HL-60 (cell line): Measurements from ENCODE around the gene CEP162.
"Not testable (repeated sequence)": the region's sequence is repeated elsewhere in the genome, so short reads cannot be mapped to it uniquely, and the experiment has no call there.

ENCODE experiments used
- DNase-seq, 2 experiments: peaks; one replicate each; pipeline ENCODE4 v3.0.0-alpha.2; 2010 to 2020; ENCODE audit warnings: low read depth in 1 of 2, low spot score in 1 of 2
- H3K27ac ChIP-seq: fragments of 250-450 bp; sonication (Bioruptor Pico); replicated peaks from 2 replicates; pipeline ENCODE4 v1.5.1; 2020; ENCODE audit warnings: mild to moderate bottlenecking, moderate library complexity
- H3K27me3 ChIP-seq: fragments of 250-450 bp; sonication (Bioruptor Pico); 2 replicates; pipeline ENCODE4 v1.5.1; 2021; ENCODE audit warnings: mild to moderate bottlenecking, moderate library complexity; ENCODE audit not compliant: insufficient read depth, poor library complexity, severe bottlenecking
- H3K4me3 ChIP-seq: replicated peaks from 2 replicates; pipeline ENCODE4 v1.5.1; 2011; ENCODE audit warnings: mild to moderate bottlenecking, control low read depth, low read length; ENCODE audit not compliant: insufficient read depth
- CTCF ChIP-seq: IDR thresholded peaks from one replicate; pipeline ENCODE4 v1.5.1; 2011; ENCODE audit warnings: low read length, control low read depth, inconsistent platforms; ENCODE audit not compliant: insufficient read depth
- GABPA ChIP-seq: IDR thresholded peaks from 2 replicates; pipeline ENCODE4 v1.6.1; 2012; ENCODE audit warnings: low read depth
- POLR2AphosphoS5 ChIP-seq: IDR thresholded peaks from 2 replicates; pipeline ENCODE4 v1.6.1; 2012; ENCODE audit warnings: low read depth
- SPI1 ChIP-seq: IDR thresholded peaks from 2 replicates; pipeline ENCODE4 v1.6.1; 2012; ENCODE audit warnings: low read depth, mild to moderate bottlenecking, borderline replicate concordance
- TF ChIP-seq, protein P1 (sequence below): IDR thresholded peaks from 2 replicates; pipeline ENCODE4 v1.6.1; 2012; ENCODE audit warnings: low read depth; ENCODE audit not compliant: insufficient replicate concordance

Gene CEP162

DNA sequence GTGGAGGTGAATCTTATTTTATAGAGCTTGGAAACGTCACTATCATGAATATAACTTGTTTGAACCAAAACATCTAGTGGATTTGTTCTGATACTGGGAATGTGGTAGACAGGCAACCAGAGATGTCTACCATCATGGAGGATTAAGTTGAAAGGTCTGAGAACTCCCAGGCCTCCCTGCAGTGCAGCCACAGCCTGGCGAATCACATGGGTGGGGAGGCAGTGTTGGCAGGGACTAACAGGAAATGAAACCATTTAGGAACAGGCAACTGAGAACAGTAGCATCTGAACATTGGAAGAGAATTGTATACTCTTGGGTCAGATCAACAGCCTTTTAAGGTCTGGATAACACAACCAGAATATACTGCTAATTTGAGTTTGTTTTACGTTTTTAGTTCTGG lies 22.3 kb upstream of the CEP162 start:
- no peaks in the 10 kb centered on the region for H3K27me3 ChIP-seq
- no peak for DNase-seq

DNA sequence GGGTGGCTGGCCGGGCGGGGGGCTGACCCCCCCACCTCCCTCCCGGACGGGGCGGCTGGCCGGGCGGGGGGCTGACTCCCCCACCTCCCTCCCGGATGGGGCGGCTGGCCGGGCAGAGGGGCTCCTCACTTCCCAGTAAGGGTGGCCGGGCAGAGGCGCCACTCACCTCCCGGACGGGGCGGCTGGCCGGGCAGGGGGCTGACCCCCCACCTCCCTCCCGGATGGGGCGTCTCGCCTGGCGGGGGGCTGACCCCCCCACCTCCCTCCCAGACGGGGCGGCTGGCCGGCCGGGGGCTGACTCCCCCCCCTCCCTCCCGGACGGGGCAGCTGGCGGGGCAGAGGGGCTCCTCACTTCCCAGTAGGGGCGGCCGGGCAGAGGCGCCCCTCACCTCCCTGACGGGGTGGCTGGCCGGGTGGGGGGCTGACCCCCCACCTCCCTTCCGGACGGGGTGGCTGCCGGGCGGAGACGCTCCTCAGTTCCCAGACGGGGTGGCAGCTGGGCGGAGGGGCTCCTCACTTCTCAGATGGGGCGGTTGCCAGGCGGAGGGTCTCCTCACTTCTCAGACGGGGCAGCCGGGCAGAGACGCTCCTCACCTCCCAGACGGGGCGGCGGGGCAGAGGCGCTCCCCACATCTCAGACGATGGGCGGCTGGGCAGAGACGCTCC lies 17.1 kb upstream of the CEP162 start:
- not testable (repeated sequence) for H3K27ac ChIP-seq, H3K27me3 ChIP-seq, DNase-seq, H3K4me3 ChIP-seq

More for the DNA sequence above, 22.3 kb upstream of the CEP162 start:
- TF ChIP-seq, protein P1, sequence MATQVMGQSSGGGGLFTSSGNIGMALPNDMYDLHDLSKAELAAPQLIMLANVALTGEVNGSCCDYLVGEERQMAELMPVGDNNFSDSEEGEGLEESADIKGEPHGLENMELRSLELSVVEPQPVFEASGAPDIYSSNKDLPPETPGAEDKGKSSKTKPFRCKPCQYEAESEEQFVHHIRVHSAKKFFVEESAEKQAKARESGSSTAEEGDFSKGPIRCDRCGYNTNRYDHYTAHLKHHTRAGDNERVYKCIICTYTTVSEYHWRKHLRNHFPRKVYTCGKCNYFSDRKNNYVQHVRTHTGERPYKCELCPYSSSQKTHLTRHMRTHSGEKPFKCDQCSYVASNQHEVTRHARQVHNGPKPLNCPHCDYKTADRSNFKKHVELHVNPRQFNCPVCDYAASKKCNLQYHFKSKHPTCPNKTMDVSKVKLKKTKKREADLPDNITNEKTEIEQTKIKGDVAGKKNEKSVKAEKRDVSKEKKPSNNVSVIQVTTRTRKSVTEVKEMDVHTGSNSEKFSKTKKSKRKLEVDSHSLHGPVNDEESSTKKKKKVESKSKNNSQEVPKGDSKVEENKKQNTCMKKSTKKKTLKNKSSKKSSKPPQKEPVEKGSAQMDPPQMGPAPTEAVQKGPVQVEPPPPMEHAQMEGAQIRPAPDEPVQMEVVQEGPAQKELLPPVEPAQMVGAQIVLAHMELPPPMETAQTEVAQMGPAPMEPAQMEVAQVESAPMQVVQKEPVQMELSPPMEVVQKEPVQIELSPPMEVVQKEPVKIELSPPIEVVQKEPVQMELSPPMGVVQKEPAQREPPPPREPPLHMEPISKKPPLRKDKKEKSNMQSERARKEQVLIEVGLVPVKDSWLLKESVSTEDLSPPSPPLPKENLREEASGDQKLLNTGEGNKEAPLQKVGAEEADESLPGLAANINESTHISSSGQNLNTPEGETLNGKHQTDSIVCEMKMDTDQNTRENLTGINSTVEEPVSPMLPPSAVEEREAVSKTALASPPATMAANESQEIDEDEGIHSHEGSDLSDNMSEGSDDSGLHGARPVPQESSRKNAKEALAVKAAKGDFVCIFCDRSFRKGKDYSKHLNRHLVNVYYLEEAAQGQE: no peak
- TF ChIP-seq CTCF (no peak), GABPA (no peak), SPI1 (no peak), POLR2AphosphoS5 (no peak)
- H3K4me3 ChIP-seq: no peak overlapping the region
- H3K27ac ChIP-seq: no peak overlapping the region

DNA sequence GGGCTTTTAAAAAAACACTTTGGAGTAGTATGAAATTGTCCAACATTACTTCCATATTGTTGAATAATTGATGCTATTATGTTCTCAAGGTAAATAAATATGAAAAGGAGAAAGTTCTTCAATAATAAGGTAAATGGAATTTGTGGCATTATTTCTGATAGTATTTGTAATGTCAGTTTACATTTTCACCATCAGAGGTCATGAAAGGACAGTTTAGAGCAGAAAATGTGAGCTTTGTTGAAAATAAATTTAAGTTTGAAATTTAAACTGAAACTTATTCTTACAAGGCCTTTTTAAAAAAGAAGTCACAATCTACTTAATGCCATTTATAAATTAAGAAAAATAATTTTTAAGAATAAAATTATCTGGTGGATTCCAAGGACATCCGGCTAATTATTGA lies 15.8 kb upstream of the CEP162 start:
- Histone ChIP-seq H3K27ac (no peak overlapping the region), H3K27me3 (no peaks in the 10 kb centered on the region), H3K4me3 (no peak overlapping the region)
- TF ChIP-seq GABPA (no peak), CTCF (no peak), SPI1 (no peak), POLR2AphosphoS5 (no peak)
- TF ChIP-seq, protein P1: no peak
- no peak for DNase-seq

DNA sequence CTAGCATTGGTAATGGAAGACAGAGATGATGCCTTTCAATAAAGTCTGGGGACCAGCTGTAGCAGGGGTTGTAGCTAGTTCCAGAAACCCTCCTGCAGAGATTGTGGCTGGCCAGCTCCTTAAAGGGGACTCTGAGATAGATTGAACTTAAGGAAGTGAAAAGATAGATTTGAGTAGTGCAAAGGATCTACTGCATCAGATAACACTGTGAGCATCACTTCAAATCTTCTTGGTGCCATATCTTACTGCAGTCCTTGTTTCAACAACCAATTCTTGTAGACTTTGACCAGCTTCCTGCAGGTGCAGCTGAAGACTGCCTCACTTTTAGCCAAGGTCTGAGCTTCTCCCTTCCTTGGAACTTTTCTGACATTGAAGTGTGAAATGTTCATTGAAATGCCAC lies 14.8 kb upstream of the CEP162 start:
- no peak for DNase-seq
- Histone ChIP-seq H3K27ac (no peak overlapping the region), H3K27me3 (no peaks in the 10 kb centered on the region), H3K4me3 (no peak overlapping the region)
- no peak for TF ChIP-seq POLR2AphosphoS5
- TF ChIP-seq, protein P1: no peak
